HepG2 (cell line): ENCODE results near the gene PSMC5. TPM values are rescaled to one million over a fixed set of nuclear protein-coding genes. Genes with fewer than 3 reads are reported as not detected.
A peak's percentile ranks its signal among the peaks of the same experiment; 100 is the strongest.

Experiments used
- ADNP ChIP-seq: sonication (generic); formaldehyde crosslinking; IDR thresholded peaks from 2 replicates; pipeline ENCODE4 v1.4.0; 2020; ENCODE audit warnings: missing genetic modification reagents
- CBX1 ChIP-seq: IDR thresholded peaks from one replicate; pipeline ENCODE4 v1.6.1; 2016; ENCODE audit warnings: antibody characterized with exemption, low read depth
- CBX5 ChIP-seq: sonication (generic); formaldehyde crosslinking; IDR thresholded peaks from 2 replicates; pipeline ENCODE4 v1.4.0; 2020; ENCODE audit warnings: missing genetic modification reagents, borderline replicate concordance
- CERS6 ChIP-seq: sonication (generic); formaldehyde crosslinking; IDR thresholded peaks from 2 replicates; pipeline ENCODE4 v1.5.0; 2020; ENCODE audit warnings: missing genetic modification reagents
- CHCHD3 ChIP-seq: sonication (generic); formaldehyde crosslinking; IDR thresholded peaks from 2 replicates; pipeline ENCODE4 v1.8.0; 2022; ENCODE audit warnings: mild to moderate bottlenecking, missing genetic modification reagents, moderate library complexity
- FOXC1 ChIP-seq: sonication (generic); formaldehyde crosslinking; IDR thresholded peaks from 2 replicates; pipeline ENCODE4 v1.8.0; 2022; ENCODE audit warnings: mild to moderate bottlenecking, missing genetic modification reagents, borderline replicate concordance
- HOXA9 ChIP-seq: sonication (generic); formaldehyde crosslinking; IDR thresholded peaks from 2 replicates; pipeline ENCODE4 v1.8.1; 2022; ENCODE audit warnings: missing genetic modification reagents, mild to moderate bottlenecking, moderate library complexity, borderline replicate concordance
- ISX ChIP-seq: sonication (generic); formaldehyde crosslinking; conservative IDR thresholded peaks from 2 replicates; pipeline ENCODE4 v1.5.0; 2020; ENCODE audit warnings: missing genetic modification reagents
- MTF1 ChIP-seq: sonication (generic); formaldehyde crosslinking; IDR thresholded peaks from 2 replicates; pipeline ENCODE4 v1.5.0; 2020; ENCODE audit warnings: missing genetic modification reagents
- NBN ChIP-seq: fragments of 450-650 bp; conservative IDR thresholded peaks from 2 replicates; pipeline ENCODE4 v1.6.1; 2017
- NFIB ChIP-seq: sonication (generic); formaldehyde crosslinking; IDR thresholded peaks from 2 replicates; pipeline ENCODE4 v1.9.0; 2021; ENCODE audit warnings: missing genetic modification reagents, mild to moderate bottlenecking, borderline replicate concordance
- SMAD1 ChIP-seq: sonication (generic); formaldehyde crosslinking; IDR thresholded peaks from 2 replicates; pipeline ENCODE4 v1.4.0; 2020; ENCODE audit warnings: missing genetic modification reagents, low read depth, mild to moderate bottlenecking, borderline replicate concordance
- TERF1 ChIP-seq: sonication (generic); formaldehyde crosslinking; IDR thresholded peaks from 2 replicates; pipeline ENCODE4 v1.8.0; 2022; ENCODE audit warnings: mild to moderate bottlenecking, missing genetic modification reagents, moderate library complexity
- ZNF235 ChIP-seq: sonication (generic); formaldehyde crosslinking; IDR thresholded peaks from 2 replicates; pipeline ENCODE4 v1.8.1; 2023; ENCODE audit warnings: mild to moderate bottlenecking, missing genetic modification reagents, borderline replicate concordance
- ZNF451 ChIP-seq: sonication (generic); formaldehyde crosslinking; IDR thresholded peaks from 2 replicates; pipeline ENCODE4 v1.5.0; 2020; ENCODE audit warnings: mild to moderate bottlenecking, missing genetic modification reagents
- ZNF569 ChIP-seq: sonication (generic); formaldehyde crosslinking; IDR thresholded peaks from 2 replicates; pipeline ENCODE4 v1.5.0; 2020; ENCODE audit warnings: mild to moderate bottlenecking, missing genetic modification reagents, moderate library complexity, borderline replicate concordance
- ZNF720 ChIP-seq: sonication (generic); formaldehyde crosslinking; IDR thresholded peaks from 2 replicates; pipeline ENCODE4 v1.4.0; 2020; ENCODE audit warnings: missing genetic modification reagents
- ZNF768 ChIP-seq: sonication (generic); formaldehyde crosslinking; IDR thresholded peaks from 2 replicates; pipeline ENCODE4 v1.4.0; 2020; ENCODE audit warnings: missing genetic modification reagents
- polyA plus RNA-seq, 8 experiments: library from polyadenylated mRNA; depleted of rRNA in 3 of 8; stranded (reverse) in 7 of 8; unstranded in 1 of 8; fragments of >200 nt; fragmentation: Illumina TruSeq in 4 of 8; extraction: Trizol in 4 of 8; gene quantifications; 2 replicates each; pipeline versions ENCODE4 v1.2.1 to v1.2.3, GENCODE V29; 2011 to 2016; ENCODE audit warnings: low read depth in 4 of 8, missing spikeins in 1 of 8, mixed read lengths in 1 of 8; ENCODE audit not compliant: insufficient read depth in 1 of 8
- total RNA-seq, 5 experiments: library from RNA; depleted of rRNA; stranded (reverse); fragments of >200 nt; fragmentation: Illumina TruSeq; extraction: Trizol; gene quantifications; 2 replicates each; pipeline ENCODE4 v1.2.3, GENCODE V29; 2016; ENCODE audit warnings: low read depth in 1 of 5
- TF ChIP-seq, protein P1 (sequence below): sonication (generic); formaldehyde crosslinking; IDR thresholded peaks from 2 replicates; pipeline ENCODE4 v1.4.0; 2020; ENCODE audit warnings: low read depth, mild to moderate bottlenecking, missing genetic modification reagents
- TF ChIP-seq, protein P2 (sequence below): IDR thresholded peaks from 2 replicates; pipeline ENCODE4 v1.6.1; 2012; ENCODE audit warnings: low read length, improper control_type of control experiment
- TF ChIP-seq, protein P3 (sequence below): sonication (generic); formaldehyde crosslinking; IDR thresholded peaks from 2 replicates; pipeline ENCODE4 v1.4.0; 2020; ENCODE audit warnings: missing genetic modification reagents, borderline replicate concordance

PSMC5 gene
- total and polyA plus RNA-seq, 2 of the 13 experiments (the other 11 are each of a cell fraction or from before 2014, with no cell fraction given) = 35.3 to 128 TPM

DNA sequence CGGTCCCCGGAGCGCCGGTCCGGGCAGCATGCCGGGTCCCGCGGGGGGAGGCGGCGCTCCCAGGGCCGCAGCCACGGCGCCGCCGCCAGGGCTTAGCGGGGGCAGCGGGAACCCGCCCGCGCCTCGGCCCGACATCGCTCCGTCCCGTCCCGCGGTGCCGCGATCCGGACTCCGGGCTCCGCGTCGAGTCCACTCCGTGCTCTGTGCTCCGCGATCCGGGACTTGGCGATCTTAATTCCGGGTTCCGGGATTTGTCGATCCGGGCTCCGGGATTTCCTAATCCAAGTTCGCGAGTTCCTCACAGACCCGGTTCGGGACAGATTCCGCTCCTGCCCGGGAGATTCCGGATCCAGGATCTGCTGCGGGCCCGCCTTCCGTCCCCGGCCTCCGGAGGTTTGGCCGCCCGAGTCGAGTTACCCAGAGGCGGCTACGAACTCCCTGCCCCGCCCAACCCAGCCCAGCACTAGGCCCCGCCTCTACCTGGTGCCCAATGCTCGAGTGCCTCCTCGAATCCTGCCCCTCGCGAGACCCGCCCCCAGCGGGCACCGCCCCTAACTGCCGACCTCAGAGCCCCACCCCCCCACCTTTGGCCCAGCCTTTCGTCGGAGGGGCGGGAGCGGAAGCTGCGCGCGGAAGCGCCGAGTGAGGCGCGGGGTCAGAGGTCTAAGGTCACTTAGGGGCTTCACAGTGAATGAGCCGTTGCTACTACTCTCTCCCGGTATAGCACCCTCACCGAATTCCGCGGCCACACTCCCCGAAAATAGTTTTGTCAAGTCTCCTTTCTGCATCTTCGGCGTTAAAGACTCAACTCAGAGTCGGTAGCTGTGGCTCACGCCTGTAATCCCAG is 15.5 kb downstream of the PSMC5 start, which contains the start of gene SMARCD2 (continued):
- TF ChIP-seq HOXA9 (CRISPR knock-in tag) = peak; percentile 97
- peak; percentile 41; the same call in 1 of the 2 replicates for TF ChIP-seq SMAD1
- peak; percentile 96; the same call in 1 of the 2 replicates for TF ChIP-seq ADNP (CRISPR knock-in tag)
- TF ChIP-seq ISX (CRISPR knock-in tag) = no peak
- TF ChIP-seq CHCHD3 (CRISPR knock-in tag) = peak; percentile 82; the same call in 1 of the 2 replicates
- TF ChIP-seq ZNF720 = peak; percentile 68; the same call in 1 of the 2 replicates
- TF ChIP-seq TERF1 (CRISPR knock-in tag) = no peak
- TF ChIP-seq, protein P1, sequence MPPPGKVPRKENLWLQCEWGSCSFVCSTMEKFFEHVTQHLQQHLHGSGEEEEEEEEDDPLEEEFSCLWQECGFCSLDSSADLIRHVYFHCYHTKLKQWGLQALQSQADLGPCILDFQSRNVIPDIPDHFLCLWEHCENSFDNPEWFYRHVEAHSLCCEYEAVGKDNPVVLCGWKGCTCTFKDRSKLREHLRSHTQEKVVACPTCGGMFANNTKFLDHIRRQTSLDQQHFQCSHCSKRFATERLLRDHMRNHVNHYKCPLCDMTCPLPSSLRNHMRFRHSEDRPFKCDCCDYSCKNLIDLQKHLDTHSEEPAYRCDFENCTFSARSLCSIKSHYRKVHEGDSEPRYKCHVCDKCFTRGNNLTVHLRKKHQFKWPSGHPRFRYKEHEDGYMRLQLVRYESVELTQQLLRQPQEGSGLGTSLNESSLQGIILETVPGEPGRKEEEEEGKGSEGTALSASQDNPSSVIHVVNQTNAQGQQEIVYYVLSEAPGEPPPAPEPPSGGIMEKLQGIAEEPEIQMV = peak; percentile 77
- TF ChIP-seq CBX1 = peak; percentile 91
- peak; percentile 59; the same call in 1 of the 2 replicates for TF ChIP-seq ZNF235
- TF ChIP-seq, protein P2, sequence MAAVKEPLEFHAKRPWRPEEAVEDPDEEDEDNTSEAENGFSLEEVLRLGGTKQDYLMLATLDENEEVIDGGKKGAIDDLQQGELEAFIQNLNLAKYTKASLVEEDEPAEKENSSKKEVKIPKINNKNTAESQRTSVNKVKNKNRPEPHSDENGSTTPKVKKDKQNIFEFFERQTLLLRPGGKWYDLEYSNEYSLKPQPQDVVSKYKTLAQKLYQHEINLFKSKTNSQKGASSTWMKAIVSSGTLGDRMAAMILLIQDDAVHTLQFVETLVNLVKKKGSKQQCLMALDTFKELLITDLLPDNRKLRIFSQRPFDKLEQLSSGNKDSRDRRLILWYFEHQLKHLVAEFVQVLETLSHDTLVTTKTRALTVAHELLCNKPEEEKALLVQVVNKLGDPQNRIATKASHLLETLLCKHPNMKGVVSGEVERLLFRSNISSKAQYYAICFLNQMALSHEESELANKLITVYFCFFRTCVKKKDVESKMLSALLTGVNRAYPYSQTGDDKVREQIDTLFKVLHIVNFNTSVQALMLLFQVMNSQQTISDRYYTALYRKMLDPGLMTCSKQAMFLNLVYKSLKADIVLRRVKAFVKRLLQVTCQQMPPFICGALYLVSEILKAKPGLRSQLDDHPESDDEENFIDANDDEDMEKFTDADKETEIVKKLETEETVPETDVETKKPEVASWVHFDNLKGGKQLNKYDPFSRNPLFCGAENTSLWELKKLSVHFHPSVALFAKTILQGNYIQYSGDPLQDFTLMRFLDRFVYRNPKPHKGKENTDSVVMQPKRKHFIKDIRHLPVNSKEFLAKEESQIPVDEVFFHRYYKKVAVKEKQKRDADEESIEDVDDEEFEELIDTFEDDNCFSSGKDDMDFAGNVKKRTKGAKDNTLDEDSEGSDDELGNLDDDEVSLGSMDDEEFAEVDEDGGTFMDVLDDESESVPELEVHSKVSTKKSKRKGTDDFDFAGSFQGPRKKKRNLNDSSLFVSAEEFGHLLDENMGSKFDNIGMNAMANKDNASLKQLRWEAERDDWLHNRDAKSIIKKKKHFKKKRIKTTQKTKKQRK = no peak
- TF ChIP-seq ZNF768 (CRISPR knock-in tag) = peak; percentile 89
- TF ChIP-seq, protein P3, sequence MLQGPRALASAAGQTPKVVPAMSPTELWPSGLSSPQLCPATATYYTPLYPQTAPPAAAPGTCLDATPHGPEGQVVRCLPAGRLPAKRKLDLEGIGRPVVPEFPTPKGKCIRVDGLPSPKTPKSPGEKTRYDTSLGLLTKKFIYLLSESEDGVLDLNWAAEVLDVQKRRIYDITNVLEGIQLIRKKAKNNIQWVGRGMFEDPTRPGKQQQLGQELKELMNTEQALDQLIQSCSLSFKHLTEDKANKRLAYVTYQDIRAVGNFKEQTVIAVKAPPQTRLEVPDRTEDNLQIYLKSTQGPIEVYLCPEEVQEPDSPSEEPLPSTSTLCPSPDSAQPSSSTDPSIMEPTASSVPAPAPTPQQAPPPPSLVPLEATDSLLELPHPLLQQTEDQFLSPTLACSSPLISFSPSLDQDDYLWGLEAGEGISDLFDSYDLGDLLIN (CRISPR knock-in tag) = no peak
- TF ChIP-seq NFIB (CRISPR knock-in tag) = no peak
- no peak for TF ChIP-seq NBN
- no peak for TF ChIP-seq ZNF569
- TF ChIP-seq ZNF451 (CRISPR knock-in tag) = peak; percentile 96
- peak; percentile 95 for TF ChIP-seq CBX5 (CRISPR knock-in tag)
- TF ChIP-seq CERS6 = no peak
- no peak for TF ChIP-seq FOXC1 (CRISPR knock-in tag)
- TF ChIP-seq MTF1 (CRISPR knock-in tag) = peak; percentile 81; the same call in 1 of the 2 replicates
